GM19043 (cell line): ENCODE results near the gene CD93.
A peak's percentile ranks its signal among the peaks of the same experiment; 100 is the strongest.

Source experiments
- ATAC-seq: cut with Tn5 transposase; IDR thresholded peaks from one replicate; pipeline ENCODE4 v1.9.1; 2021; ENCODE audit warnings: low read depth; ENCODE audit not compliant: unreplicated experiment

Gene CD93

DNA sequence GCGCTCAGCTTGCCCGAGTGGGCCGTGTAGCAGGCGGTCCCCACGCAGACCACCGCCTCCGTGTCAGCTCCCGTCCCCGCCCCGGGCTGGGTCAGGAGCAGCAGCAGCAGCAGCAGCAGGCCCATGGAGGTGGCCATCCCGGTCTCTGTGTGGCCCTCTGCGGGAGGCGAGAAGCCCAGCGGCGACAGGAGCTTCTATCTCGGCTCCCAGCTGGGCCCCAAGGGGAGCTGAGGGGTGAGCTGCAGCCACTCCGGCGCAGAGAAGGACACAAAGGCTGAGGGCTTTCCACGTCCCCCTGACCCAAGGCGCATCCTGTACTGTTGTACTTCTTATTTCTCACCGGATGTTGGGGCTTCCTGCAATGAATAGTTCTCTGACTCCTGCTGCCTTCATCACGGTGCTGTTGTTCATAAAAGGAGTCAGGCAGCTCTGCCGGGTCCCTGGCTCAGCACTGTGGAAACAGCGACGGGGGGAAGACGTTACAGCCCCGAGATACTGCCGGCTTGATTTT is at the start of gene CD93:
Gene CD93 (minus strand): TSS at position 269 of the 511 bp plus-strand sequence. CDS start 132 bp downstream, at position 137.
- ATAC-seq, result peak; percentile 54

- ATAC-seq, result no peak
Measured at GRCh38 chr20:23133560-23133998, 47.5 kb upstream of the CD93 start.

DNA sequence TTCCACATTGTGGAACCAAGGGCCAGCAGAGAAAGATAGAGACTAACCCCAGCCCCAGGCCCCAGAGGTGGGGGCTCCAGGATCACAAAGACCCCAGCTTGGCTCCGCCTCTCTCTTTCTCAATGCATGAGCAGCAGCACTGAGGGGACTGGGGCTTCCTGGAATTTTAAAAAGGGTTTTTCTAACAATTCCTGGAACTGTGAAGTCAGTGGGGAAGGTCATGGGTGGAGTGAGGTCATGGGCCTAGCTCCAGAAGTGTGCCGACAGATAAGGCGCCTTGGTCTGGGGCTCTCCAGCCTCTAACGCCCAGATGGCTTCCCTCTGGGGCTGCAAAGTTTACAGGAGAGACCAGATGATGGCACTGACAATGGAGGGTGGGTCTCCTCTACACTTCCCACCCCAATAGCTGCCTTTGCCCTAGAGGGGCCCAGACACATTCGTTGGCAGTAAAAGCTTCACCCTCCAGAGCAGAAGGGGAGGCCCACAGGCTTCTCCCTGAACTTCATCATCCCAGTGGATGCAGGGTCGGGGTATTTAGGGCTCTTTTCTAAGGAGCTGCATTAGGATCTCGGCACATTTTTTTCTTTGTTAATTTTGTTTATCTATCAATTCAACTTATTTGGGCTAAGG is 46.9 kb upstream of the CD93 start:
- no peak for ATAC-seq

DNA sequence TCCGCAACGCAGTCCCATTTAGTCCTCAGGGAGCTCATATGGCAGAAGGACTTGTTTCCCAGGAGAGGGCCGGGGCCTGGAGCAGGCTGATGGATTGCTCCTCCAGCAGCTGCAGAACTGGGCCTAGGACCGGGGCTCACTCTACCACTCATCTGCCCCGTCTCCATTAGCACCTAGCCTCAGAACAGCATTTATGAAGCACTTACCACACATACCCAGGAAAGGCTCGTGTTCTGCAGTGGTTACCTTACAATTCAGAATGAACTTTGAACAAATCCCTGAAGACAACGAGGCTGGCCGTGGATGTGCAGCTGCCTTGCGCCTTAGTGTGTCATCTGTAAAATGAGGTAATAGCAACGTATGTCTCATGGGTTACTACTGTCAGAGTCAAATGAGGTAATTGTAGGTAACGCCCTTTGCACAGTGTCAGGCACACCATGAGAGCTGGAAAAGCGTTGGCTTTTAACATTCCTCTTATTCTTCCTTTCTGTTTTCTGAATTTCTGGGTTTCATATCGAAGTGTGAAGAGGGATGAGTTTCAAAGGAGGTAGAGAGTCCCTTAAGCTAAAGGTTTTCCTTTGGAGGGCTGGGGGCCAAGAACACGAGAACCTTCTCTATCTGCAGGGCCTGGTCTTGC is 46.3 kb upstream of the CD93 start:
- ATAC-seq, result no peak

- ATAC-seq, result no peak
Measured at GRCh38 chr20:23131766-23132165, 45.6 kb upstream of the CD93 start.

- no peak for ATAC-seq
Measured at GRCh38 chr20:23130622-23131140, 44.6 kb upstream of the CD93 start.

DNA sequence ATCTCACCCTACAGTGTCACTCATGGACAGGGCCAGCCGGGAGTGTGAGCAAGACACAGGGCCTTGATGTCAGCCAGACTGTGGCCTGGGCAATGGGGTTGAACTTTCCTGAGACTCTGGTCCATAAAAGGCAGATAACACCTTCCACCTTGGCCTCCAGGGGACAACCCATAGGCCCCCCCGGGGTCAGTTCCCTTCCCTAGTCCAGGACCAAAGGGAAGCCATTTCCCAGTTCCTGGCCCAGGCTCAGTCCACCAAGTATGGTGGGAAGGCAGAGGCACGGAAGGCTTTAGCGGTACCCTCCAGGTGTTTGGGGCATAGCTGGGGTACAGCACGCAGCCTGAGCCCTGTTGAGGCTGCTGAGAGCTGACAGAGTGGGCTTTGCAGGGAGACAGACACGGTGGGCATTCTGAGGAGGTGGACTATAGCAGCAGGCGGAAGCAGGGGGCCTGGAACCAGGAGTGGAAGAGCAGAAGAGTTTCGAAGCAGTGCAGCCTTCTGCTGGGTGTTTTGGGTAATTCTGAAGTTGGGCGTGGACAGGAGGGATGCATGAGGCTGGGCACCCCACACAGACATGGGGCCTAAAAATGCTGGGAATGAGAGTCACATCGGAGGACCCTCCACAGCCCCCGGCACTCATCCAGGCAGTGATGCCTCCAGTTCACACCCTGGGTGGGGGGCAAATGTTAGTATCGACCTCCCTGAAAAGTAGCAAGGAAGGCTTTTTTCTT is 43.9 kb upstream of the CD93 start:
- ATAC-seq, result no peak

DNA sequence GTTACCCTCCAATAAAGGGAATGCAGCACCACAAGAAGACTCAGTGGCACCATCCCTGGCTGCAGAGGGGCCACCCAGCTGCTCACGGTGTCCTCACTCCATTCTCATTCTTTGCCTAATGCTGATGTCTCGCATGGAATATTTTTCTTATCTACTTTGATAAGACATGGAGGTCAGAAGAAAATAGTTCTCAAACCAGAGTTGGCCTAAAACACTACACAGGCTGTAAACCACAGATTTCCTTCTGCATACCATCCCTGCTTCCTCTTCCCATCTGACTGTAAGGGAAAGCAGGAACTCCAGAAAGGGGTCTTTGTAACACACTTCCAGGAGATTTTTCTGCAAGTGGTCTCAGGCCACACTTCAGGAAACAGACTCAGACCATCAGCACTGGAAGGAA is 43.1 kb upstream of the CD93 start:
- ATAC-seq, result no peak

GRCh38 chr20:23128461-23129125 is 42.5 kb upstream of the CD93 start:
- no peak for ATAC-seq

DNA sequence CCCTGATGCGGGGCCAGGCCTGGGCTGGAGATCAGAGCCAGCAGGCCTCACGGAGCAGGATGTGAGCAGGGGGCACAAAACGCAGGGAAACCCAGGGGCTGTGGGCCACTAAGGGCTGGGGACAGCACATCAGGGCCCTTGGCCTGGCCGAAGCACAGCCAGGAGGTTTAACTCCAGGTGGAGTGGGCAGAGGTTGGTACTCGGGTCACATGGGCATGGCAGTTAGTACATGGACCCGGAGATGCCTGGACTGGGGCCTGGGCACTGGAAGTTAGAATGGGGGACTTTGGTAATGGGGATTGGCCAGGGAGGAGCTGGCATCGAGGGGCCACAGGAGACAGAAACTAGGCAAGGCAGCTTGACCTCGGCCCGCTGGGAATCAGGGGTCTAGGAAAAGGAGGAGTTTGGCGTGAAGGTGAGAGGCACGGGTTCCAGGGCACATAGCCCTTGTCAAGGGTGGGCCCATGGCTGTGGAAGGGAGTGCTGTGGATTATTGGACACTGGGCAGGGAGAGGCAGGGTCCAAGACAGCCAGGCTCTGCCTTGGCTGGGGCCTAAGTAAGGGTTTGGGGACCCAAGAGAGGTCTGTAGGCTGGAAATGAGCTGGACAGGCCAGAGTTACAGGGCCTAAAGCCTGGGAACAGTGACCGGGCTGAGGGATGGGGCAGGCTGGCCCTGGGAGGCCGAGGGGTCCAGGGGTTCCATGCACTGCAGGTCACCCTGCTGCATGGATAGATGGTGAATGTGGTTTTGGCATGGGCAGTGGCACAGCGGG is 41.6 kb upstream of the CD93 start:
- no peak for ATAC-seq

GRCh38 chr20:23126281-23127061 is 40.3 kb upstream of the CD93 start:
- ATAC-seq, result no peak

- no peak for ATAC-seq
Measured at GRCh38 chr20:23125625-23126191, 39.6 kb upstream of the CD93 start.

DNA sequence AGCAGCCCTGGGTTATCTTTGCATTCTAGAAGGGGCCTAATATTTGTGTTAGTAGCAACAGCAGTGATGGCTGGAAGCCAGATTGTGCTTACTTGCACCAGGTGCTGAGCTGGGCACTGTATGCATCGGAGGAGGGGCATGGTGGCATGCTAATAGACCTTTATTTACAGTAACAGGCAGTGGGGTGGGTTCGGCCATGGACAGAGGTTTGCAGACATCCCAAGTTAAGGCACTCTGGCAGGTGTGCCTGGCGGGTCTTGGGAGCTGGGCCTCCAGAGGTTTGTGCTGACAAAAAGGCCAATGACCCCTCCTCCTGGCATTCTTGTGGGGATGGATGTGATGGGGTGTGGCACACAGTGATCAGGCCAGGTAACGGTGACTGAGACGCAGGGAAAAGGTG is 39.0 kb upstream of the CD93 start:
- no peak for ATAC-seq

- ATAC-seq, result no peak
Measured at GRCh38 chr20:23123886-23124285, 37.8 kb upstream of the CD93 start.

DNA sequence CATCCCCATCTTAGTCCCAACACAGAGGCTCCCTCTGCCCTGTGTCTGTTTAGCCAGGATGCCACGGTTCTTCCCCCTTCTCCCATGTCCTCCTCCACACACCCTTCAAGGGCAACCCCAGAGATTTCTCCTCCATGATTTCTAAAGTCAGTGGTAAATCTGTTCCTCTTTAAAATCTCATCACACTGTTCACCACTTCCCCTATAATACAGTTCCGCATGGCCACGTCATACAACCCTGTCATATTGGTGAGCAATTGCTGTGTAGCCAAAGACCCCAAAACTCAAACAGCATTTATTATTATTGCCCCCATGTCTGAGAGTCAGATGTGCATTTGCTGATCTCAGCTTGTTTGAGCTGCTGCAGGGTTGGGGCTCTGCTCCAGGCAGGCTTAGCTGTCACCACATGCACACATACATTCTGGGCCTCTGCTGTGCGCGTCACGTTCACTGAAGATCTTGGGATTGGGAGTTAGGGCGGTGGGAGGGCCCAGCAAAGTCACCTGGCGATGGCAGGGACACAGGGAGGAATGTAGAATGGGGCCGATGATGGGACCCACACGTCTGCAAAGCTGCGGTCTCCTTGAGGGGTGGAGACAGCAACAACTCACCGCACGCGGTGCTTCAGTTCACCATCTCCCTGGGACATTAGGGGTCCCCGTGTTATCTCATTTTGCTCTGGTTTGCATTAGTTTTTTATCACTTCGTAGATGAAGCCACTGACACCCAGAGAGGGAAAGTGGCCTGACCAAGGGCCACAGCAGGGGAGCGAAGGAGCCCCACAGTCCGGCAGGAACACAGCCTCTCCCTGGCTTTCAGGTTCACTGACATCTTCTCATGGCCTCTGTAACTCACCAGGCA is 36.9 kb upstream of the CD93 start:
- no peak for ATAC-seq

GRCh38 chr20:23122321-23122720 is 36.2 kb upstream of the CD93 start:
- ATAC-seq, result no peak

GRCh38 chr20:23121751-23122320 is 35.7 kb upstream of the CD93 start:
- no peak for ATAC-seq
